ENCODE data around the gene DNAJC30. TPM values are rescaled to one million over a fixed set of nuclear protein-coding genes. Genes with fewer than 3 reads are reported as not detected.

DNAJC30 gene
- polyA plus RNA-seq, 3 donors from 2014 or later: 3.3 to 8.8 (median 7.3) TPM

- H3K27me3 Mint-ChIP-seq (ENCODE audit: low read depth in 3 of 3): peaks cover 13 to 38% (median 14%) of the 10 kb centered on the region in 3 donors
- DNase-seq: peak in 2 of 3 donors; percentile 16 to 21
- peaks cover 0 to 6% of the 10 kb centered on the region in 2 donors for H3K4me1 Mint-ChIP-seq
- no peaks in the 10 kb centered on the region for H3K36me3 Mint-ChIP-seq
- no peaks in the 10 kb centered on the region for H3K9me3 Mint-ChIP-seq
- peak overlapping the region in 4 of 5 donors; percentile 26 to 53 (median 40) for H3K4me3 Mint-ChIP-seq
- no peak overlapping the region for H3K27ac Mint-ChIP-seq
Observed at GRCh38 chr7:73647725-73648592, 35.3 kb downstream of the DNAJC30 start.

GRCh38 chr7:73646785-73647724 lies 36.2 kb downstream of the DNAJC30 start:
- H3K4me1 Mint-ChIP-seq: peaks cover 0 to 6% of the 10 kb centered on the region in 2 donors
- peaks cover 11 to 36% (median 14%) of the 10 kb centered on the region in 3 donors for H3K27me3 Mint-ChIP-seq (ENCODE audit: low read depth in 3 of 3)
- H3K4me3 Mint-ChIP-seq: no peak overlapping the region
- no peaks in the 10 kb centered on the region for H3K9me3 Mint-ChIP-seq
- no peak overlapping the region for H3K27ac Mint-ChIP-seq
- H3K36me3 Mint-ChIP-seq: no peaks in the 10 kb centered on the region
- no peak for DNase-seq

- Mint-ChIP-seq H3K9me3 (no peaks in the 10 kb centered on the region), H3K27me3 (ENCODE audit: low read depth in 3 of 3) (peaks cover 11 to 30% (median 14%) of the 10 kb centered on the region in 3 donors), H3K27ac (no peak overlapping the region), H3K4me3 (no peak overlapping the region), H3K4me1 (peaks cover 0 to 6% of the 10 kb centered on the region in 2 donors), H3K36me3 (no peaks in the 10 kb centered on the region)
- no peak for DNase-seq
Observed at GRCh38 chr7:73645643-73646174, 37.5 kb downstream of the DNAJC30 start.

GRCh38 chr7:73644688-73645286 lies 38.5 kb downstream of the DNAJC30 start:
- Mint-ChIP-seq H3K4me3 (no peak overlapping the region), H3K9me3 (no peaks in the 10 kb centered on the region), H3K27me3 (ENCODE audit: low read depth in 3 of 3) (peaks cover 10 to 23% (median 14%) of the 10 kb centered on the region in 3 donors), H3K36me3 (no peaks in the 10 kb centered on the region), H3K4me1 (peaks cover 0 to 6% of the 10 kb centered on the region in 2 donors), H3K27ac (no peak overlapping the region)
- no peak for DNase-seq

GRCh38 chr7:73642834-73643233 lies 40.4 kb downstream of the DNAJC30 start:
- DNase-seq: no peak
- Mint-ChIP-seq H3K4me1 (no peaks in the 10 kb centered on the region), H3K36me3 (no peaks in the 10 kb centered on the region), H3K27me3 (ENCODE audit: low read depth in 3 of 3) (peaks cover 6 to 16% (median 6%) of the 10 kb centered on the region in 3 donors), H3K4me3 (no peak overlapping the region), H3K27ac (no peak overlapping the region), H3K9me3 (no peaks in the 10 kb centered on the region)

GRCh38 chr7:73638911-73639310 lies 44.3 kb downstream of the DNAJC30 start:
- Mint-ChIP-seq H3K36me3 (no peaks in the 10 kb centered on the region), H3K27me3 (ENCODE audit: low read depth in 3 of 3) (peaks cover 3 to 9% (median 4%) of the 10 kb centered on the region in 3 donors), H3K9me3 (peaks cover 0 to 2% (median 0%) of the 10 kb centered on the region in 6 donors), H3K4me1 (no peaks in the 10 kb centered on the region), H3K27ac (no peak overlapping the region), H3K4me3 (no peak overlapping the region)
- no peak for DNase-seq

- H3K27me3 Mint-ChIP-seq (ENCODE audit: low read depth in 3 of 3): peaks cover 1 to 14% (median 2%) of the 10 kb centered on the region in 3 donors
- no peaks in the 10 kb centered on the region for H3K4me1 Mint-ChIP-seq
- no peaks in the 10 kb centered on the region for H3K36me3 Mint-ChIP-seq
- peaks cover 0 to 2% (median 0%) of the 10 kb centered on the region in 6 donors for H3K9me3 Mint-ChIP-seq
- no peak for DNase-seq
- no peak overlapping the region for H3K4me3 Mint-ChIP-seq
- H3K27ac Mint-ChIP-seq: no peak overlapping the region
Observed at GRCh38 chr7:73635428-73636200, 47.6 kb downstream of the DNAJC30 start.

GRCh38 chr7:73633844-73634243 lies 49.4 kb downstream of the DNAJC30 start:
- Mint-ChIP-seq H3K27ac (no peak overlapping the region), H3K27me3 (ENCODE audit: low read depth in 3 of 3) (peaks cover 1 to 12% (median 3%) of the 10 kb centered on the region in 3 donors), H3K4me3 (no peak overlapping the region), H3K4me1 (no peaks in the 10 kb centered on the region), H3K36me3 (no peaks in the 10 kb centered on the region), H3K9me3 (peaks cover 0 to 2% (median 0%) of the 10 kb centered on the region in 6 donors)
- DNase-seq: no peak

GRCh38 chr7:73633323-73633722 lies 49.9 kb downstream of the DNAJC30 start:
- peaks cover 0 to 2% (median 0%) of the 10 kb centered on the region in 6 donors for H3K9me3 Mint-ChIP-seq
- no peaks in the 10 kb centered on the region for H3K36me3 Mint-ChIP-seq
- no peak overlapping the region for H3K4me3 Mint-ChIP-seq
- no peaks in the 10 kb centered on the region for H3K4me1 Mint-ChIP-seq
- H3K27ac Mint-ChIP-seq: no peak overlapping the region
- DNase-seq: no peak
- H3K27me3 Mint-ChIP-seq (ENCODE audit: low read depth in 3 of 3): peaks cover 3 to 15% (median 3%) of the 10 kb centered on the region in 3 donors

GRCh38 chr7:73631558-73631957 lies 51.7 kb downstream of the DNAJC30 start:
- Mint-ChIP-seq H3K4me3 (no peak overlapping the region), H3K27me3 (ENCODE audit: low read depth in 3 of 3) (peaks cover 3 to 22% (median 7%) of the 10 kb centered on the region in 3 donors), H3K9me3 (peaks cover 0 to 2% (median 0%) of the 10 kb centered on the region in 6 donors), H3K27ac (peak overlapping the region in 1 of 6 donors; percentile 32), H3K36me3 (no peaks in the 10 kb centered on the region), H3K4me1 (no peaks in the 10 kb centered on the region)
- DNase-seq: no peak

Measured in immature natural killer cell (primary cell).